HEK293T (cell line): ENCODE measurements around the gene KCNQ1.

Experiments used
- CTCF ChIA-PET: fragments of 350-600 bp; formaldehyde crosslinking; extraction: SDS; loops from one replicate; lab custom pipeline; 2021; ENCODE audit warnings: antibody characterized with exemption, inconsistent platforms; lab: Yijun Ruan, JAX
- POLR2A ChIA-PET: fragments of 350-600 bp; formaldehyde crosslinking; extraction: SDS; loops from one replicate; lab custom pipeline; 2020; ENCODE audit warnings: antibody characterized with exemption, inconsistent platforms; lab: Yijun Ruan, JAX
- DNase-seq: peaks from one replicate; pipeline ENCODE4 v3.0.0; 2012; ENCODE audit warnings: mixed read lengths; ENCODE audit errors: extremely low spot score
- ARNT ChIP-seq: fragments of 450-650 bp; IDR thresholded peaks from 2 replicates; pipeline ENCODE4 v1.6.1; 2017; ENCODE audit warnings: mild to moderate bottlenecking
- BHLHE40 ChIP-seq: fragments of 450-650 bp; IDR thresholded peaks from 2 replicates; pipeline ENCODE4 v1.6.1; 2016; ENCODE audit warnings: mild to moderate bottlenecking, moderate library complexity, borderline replicate concordance
- CTBP1 ChIP-seq: fragments of 450-650 bp; IDR thresholded peaks from 2 replicates; pipeline ENCODE4 v1.6.1; 2016; ENCODE audit warnings: borderline replicate concordance
- ELF4 ChIP-seq: fragments of 450-650 bp; IDR thresholded peaks from 2 replicates; pipeline ENCODE4 v1.6.1; 2017; ENCODE audit warnings: antibody characterized with exemption
- FOXA1 ChIP-seq: fragments of 450-650 bp; IDR thresholded peaks from 2 replicates; pipeline ENCODE4 v1.6.1; 2016; ENCODE audit warnings: mild to moderate bottlenecking
- FOXK2 ChIP-seq: fragments of 450-650 bp; IDR thresholded peaks from 2 replicates; pipeline ENCODE4 v1.6.1; 2016; ENCODE audit warnings: mild to moderate bottlenecking
- FOXM1 ChIP-seq: fragments of 450-650 bp; IDR thresholded peaks from 2 replicates; pipeline ENCODE4 v1.6.1; 2017; ENCODE audit warnings: mild to moderate bottlenecking, borderline replicate concordance
- HDGF ChIP-seq: fragments of 450-650 bp; IDR thresholded peaks from 2 replicates; pipeline ENCODE4 v1.6.1; 2017; ENCODE audit warnings: antibody characterized with exemption, borderline replicate concordance
- L3MBTL2 ChIP-seq: fragments of 450-650 bp; conservative IDR thresholded peaks from 2 replicates; pipeline ENCODE4 v1.6.1; 2016; ENCODE audit warnings: mild to moderate bottlenecking
- LEF1 ChIP-seq: fragments of 450-650 bp; IDR thresholded peaks from 2 replicates; pipeline ENCODE4 v1.6.1; 2017; ENCODE audit warnings: mild to moderate bottlenecking, borderline replicate concordance
- NFRKB ChIP-seq: fragments of 450-650 bp; IDR thresholded peaks from 2 replicates; pipeline ENCODE4 v1.6.1; 2016; ENCODE audit warnings: mild to moderate bottlenecking, moderate library complexity
- PKNOX1 ChIP-seq: fragments of 450-650 bp; IDR thresholded peaks from 2 replicates; pipeline ENCODE4 v1.6.1; 2016
- SP1 ChIP-seq: fragments of 450-650 bp; IDR thresholded peaks from 2 replicates; pipeline ENCODE4 v1.6.1; 2017
- SUZ12 ChIP-seq: fragments of 450-650 bp; IDR thresholded peaks from 2 replicates; pipeline ENCODE4 v1.6.1; 2016; ENCODE audit warnings: mild to moderate bottlenecking
- TARDBP ChIP-seq: fragments of 450-650 bp; IDR thresholded peaks from 2 replicates; pipeline ENCODE4 v1.6.1; 2016
- ZNF384 ChIP-seq: fragments of 450-650 bp; IDR thresholded peaks from 2 replicates; pipeline ENCODE4 v1.6.1; 2016

Gene KCNQ1

GRCh38 chr11:2797121-2797711, 352.4 kb downstream of the KCNQ1 start:
- DNase-seq = no peak
- ChIA-PET CTCF (no interaction called here), POLR2A (no interaction called here)
- TF ChIP-seq BHLHE40 = no peak
- TF ChIP-seq SUZ12 = no peak
- TF ChIP-seq LEF1 = no peak
- no peak for TF ChIP-seq NFRKB
- no peak for TF ChIP-seq FOXA1
- no peak for TF ChIP-seq L3MBTL2
- no peak for TF ChIP-seq FOXK2
- TF ChIP-seq ARNT = no peak
- TF ChIP-seq CTBP1 = no peak
- no peak for TF ChIP-seq TARDBP
- TF ChIP-seq FOXM1 = no peak
- TF ChIP-seq ZNF384 = no peak
- TF ChIP-seq ELF4 = no peak
- no peak for TF ChIP-seq SP1
- TF ChIP-seq PKNOX1 = no peak
- TF ChIP-seq HDGF = no peak

GRCh38 chr11:2797741-2798361, 353.0 kb downstream of the KCNQ1 start:
- ChIA-PET POLR2A (no interaction called here), CTCF (no interaction called here)
- no peak for DNase-seq
- TF ChIP-seq ELF4 = no peak
- TF ChIP-seq CTBP1 = no peak
- TF ChIP-seq HDGF = no peak
- no peak for TF ChIP-seq BHLHE40
- no peak for TF ChIP-seq FOXA1
- no peak for TF ChIP-seq NFRKB
- no peak for TF ChIP-seq SP1
- no peak for TF ChIP-seq FOXM1
- TF ChIP-seq TARDBP = no peak
- no peak for TF ChIP-seq PKNOX1

- no peak for DNase-seq
- POLR2A ChIA-PET = no interaction called here
- CTCF ChIA-PET = no interaction called here
- TF ChIP-seq SP1 (no peak), FOXA1 (no peak), L3MBTL2 (no peak), BHLHE40 (no peak), ZNF384 (no peak), ARNT (no peak), SUZ12 (no peak), FOXK2 (no peak), HDGF (no peak), LEF1 (no peak), CTBP1 (no peak), ELF4 (no peak), TARDBP (no peak), PKNOX1 (no peak), FOXM1 (no peak)
Observed at GRCh38 chr11:2798951-2799761, 354.3 kb downstream of the KCNQ1 start.

- CTCF ChIA-PET = no interaction called here
- no peak for TF ChIP-seq ELF4
- TF ChIP-seq TARDBP = no peak
- TF ChIP-seq CTBP1 = no peak
- no peak for TF ChIP-seq L3MBTL2
- no peak for TF ChIP-seq SP1
- no peak for TF ChIP-seq FOXA1
- no peak for TF ChIP-seq NFRKB
- no peak for TF ChIP-seq PKNOX1
- no peak for TF ChIP-seq ZNF384
- no peak for TF ChIP-seq FOXM1
- no peak for TF ChIP-seq FOXK2
- TF ChIP-seq ARNT = no peak
- TF ChIP-seq LEF1 = no peak
- no peak for TF ChIP-seq SUZ12
- no peak for TF ChIP-seq BHLHE40
- TF ChIP-seq HDGF = no peak
- POLR2A ChIA-PET = no interaction called here
- no peak for DNase-seq
Observed at GRCh38 chr11:2799881-2800654, 355.3 kb downstream of the KCNQ1 start.
